Stimulated activated naive CD4-positive, alpha-beta T cell (primary cell): Measurements from ENCODE around the gene ACOX1.
"Not testable (repeated sequence)": the region's sequence is repeated elsewhere in the genome, so short reads cannot be mapped to it uniquely, and the experiment has no call there.

Experiments used
- DNase-seq, 6 experiments: peaks; one replicate each; lab custom pipeline; 2025; lab: John Stamatoyannopoulos, UW

The ACOX1 gene

GRCh38 chr17:75981019-75981615, 2.2 kb upstream of the ACOX1 start:
- DNase-seq: no peak

- DNase-seq: no peak
Observed at GRCh38 chr17:75980188-75981018, 1.4 kb upstream of the ACOX1 start.

- DNase-seq: no peak
Observed at GRCh38 chr17:75979705-75980187, 780 bp upstream of the ACOX1 start.

GRCh38 chr17:75976175-75976848, 2.7 kb downstream of the ACOX1 start:
- no peak for DNase-seq

GRCh38 chr17:75975757-75976174, 3.2 kb downstream of the ACOX1 start:
- no peak for DNase-seq

GRCh38 chr17:75975187-75975586, 3.8 kb downstream of the ACOX1 start:
- DNase-seq: not testable (repeated sequence)

GRCh38 chr17:75970626-75971025, 8.3 kb downstream of the ACOX1 start:
- no peak for DNase-seq

GRCh38 chr17:75970011-75970523, 8.9 kb downstream of the ACOX1 start:
- no peak for DNase-seq

- not testable (repeated sequence) for DNase-seq
Observed at GRCh38 chr17:75969044-75969443, 9.9 kb downstream of the ACOX1 start.

- DNase-seq: no peak
Observed at GRCh38 chr17:75965468-75965867, 13.5 kb downstream of the ACOX1 start.

- DNase-seq: no peak
Observed at GRCh38 chr17:75959839-75960511, 19.0 kb downstream of the ACOX1 start.

- DNase-seq: no peak
Observed at GRCh38 chr17:75959051-75959838, 19.7 kb downstream of the ACOX1 start.

- no peak for DNase-seq
Observed at GRCh38 chr17:75950855-75951554, 28.0 kb downstream of the ACOX1 start.

- DNase-seq: no peak
Observed at GRCh38 chr17:75950421-75950820, 28.5 kb downstream of the ACOX1 start.

- no peak for DNase-seq
Observed at GRCh38 chr17:75945211-75945610, 33.8 kb downstream of the ACOX1 start.

GRCh38 chr17:75943491-75943890, 35.5 kb downstream of the ACOX1 start:
- no peak for DNase-seq

GRCh38 chr17:75942473-75942872, 36.5 kb downstream of the ACOX1 start:
- DNase-seq: no peak

- no peak for DNase-seq
Observed at GRCh38 chr17:75941442-75941819, 37.5 kb downstream of the ACOX1 start.

GRCh38 chr17:75940727-75941441, 38.1 kb downstream of the ACOX1 start, which contains the start of gene FBF1:
FBF1 (minus strand) TSS chr17:75941042; CDS start chr17:75938149, 2,893 bp downstream.
- peak; percentile 74 to 85 (median 80) for DNase-seq

GRCh38 chr17:75937652-75938051, 41.3 kb downstream of the ACOX1 start:
- no peak for DNase-seq
